ENCODE measurements around the gene GPM6B.

The GPM6B gene

DNA sequence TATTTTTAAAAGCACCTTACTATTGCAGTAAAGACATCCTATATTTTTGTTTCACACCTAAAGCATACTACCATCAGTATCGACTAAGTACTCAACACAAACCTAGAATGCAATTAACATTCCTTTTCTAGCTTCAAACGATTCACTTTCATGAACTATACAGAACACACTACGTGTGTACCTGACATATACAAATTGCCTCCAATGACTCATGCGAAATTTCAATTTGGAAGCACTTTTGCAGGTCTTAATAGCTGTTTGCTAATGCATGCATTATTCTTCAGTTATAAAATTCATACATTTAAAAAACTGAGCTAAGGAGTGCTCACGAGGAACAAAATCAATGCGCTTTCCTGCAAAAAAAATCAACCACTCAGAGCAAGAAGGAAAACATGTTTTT is 19.7 kb upstream of the GPM6B start:
- Histone ChIP-seq H2AFZ (ENCODE audit: low read length) (no peak overlapping the region), H2BK120ac (ENCODE audit: low read depth, low read length) (no peak overlapping the region), H3K36me3 (replicated peaks in 1 of 2; ENCODE audit: control insufficient read depth in 2 of 2, insufficient read depth in 2 of 2, low read length in 2 of 2) (no peaks in the 10 kb centered on the region), H3K14ac (ENCODE audit: low read length) (no peak overlapping the region), H4K8ac (ENCODE audit: low read depth, low read length) (no peak overlapping the region), H2AK5ac (ENCODE audit: low read depth, low read length) (no peak overlapping the region), H3K9me3 (replicated peaks in 1 of 2; ENCODE audit: control insufficient read depth in 2 of 2, insufficient read depth in 1 of 2, low read depth in 1 of 2, low read length in 2 of 2) (no peaks in the 10 kb centered on the region), H3K4me1 (ENCODE audit: control insufficient read depth in 2 of 2, insufficient read depth in 1 of 2, low read depth in 1 of 2, low read length in 2 of 2) (peaks cover 7 to 35% of the 10 kb centered on the region in 2 donors), H3K23ac (ENCODE audit: low read depth, low read length, poor library complexity) (no peak overlapping the region), H2BK5ac (ENCODE audit: low read length) (no peak overlapping the region), H3K4me3 (ENCODE audit: low read length in 2 of 2) (no peak overlapping the region), H3K27me3 (ENCODE audit: control insufficient read depth in 3 of 3, insufficient read depth in 3 of 3, low read depth in 1 of 3, low read length in 3 of 3) (no peaks in the 10 kb centered on the region), H3K4me2 (ENCODE audit: insufficient read depth, low read length, poor library complexity, severe bottlenecking) (no peak overlapping the region), H3K27ac (replicated peaks; ENCODE audit: low read length) (no peak overlapping the region), H2BK15ac (ENCODE audit: low read length) (no peak overlapping the region), H3K18ac (ENCODE audit: low read length) (no peak overlapping the region), H3K9ac (ENCODE audit: low read depth, low read length, poor library complexity) (no peak overlapping the region), H3K79me1 (ENCODE audit: low read depth, low read length) (peaks cover 1% of the 10 kb centered on the region), H4K91ac (ENCODE audit: low read depth, low read length, poor library complexity) (no peak overlapping the region), H3K4ac (ENCODE audit: low read length) (no peak overlapping the region), H2BK12ac (ENCODE audit: low read length) (no peak overlapping the region)
- no peak for DNase-seq (ENCODE audit: low spot score)
- no CpG with 5 or more reads among the region's 6 CpGs for WGBS, 2 donors (ENCODE audit: extremely low coverage in 2 of 2, insufficient read length in 2 of 2, insufficient replicate concordance in 1 of 2)

DNA sequence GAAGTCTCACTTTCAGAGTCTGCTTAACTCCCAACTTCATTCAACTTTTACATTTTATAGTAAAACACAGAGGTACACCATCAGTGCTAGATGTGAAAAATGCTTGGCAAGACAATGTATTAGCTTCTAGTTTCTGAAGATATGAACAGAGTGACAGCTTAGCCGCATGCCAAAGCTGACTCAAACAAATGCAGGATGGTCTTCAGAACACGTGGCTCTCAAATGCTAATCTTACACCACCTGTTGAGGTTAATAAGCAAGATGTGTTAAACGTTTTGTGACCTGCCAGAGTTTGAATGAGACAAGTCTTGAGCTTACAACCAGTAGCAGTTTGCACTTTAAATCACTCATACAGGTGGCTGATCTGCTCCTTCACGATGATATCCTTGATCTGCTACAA is 18.9 kb upstream of the GPM6B start:
- Histone ChIP-seq H3K23ac (ENCODE audit: low read depth, low read length, poor library complexity) (no peak overlapping the region), H3K4ac (ENCODE audit: low read length) (no peak overlapping the region), H2BK12ac (ENCODE audit: low read length) (no peak overlapping the region), H3K4me2 (ENCODE audit: insufficient read depth, low read length, poor library complexity, severe bottlenecking) (no peak overlapping the region), H3K27ac (replicated peaks; ENCODE audit: low read length) (no peak overlapping the region), H3K9ac (ENCODE audit: low read depth, low read length, poor library complexity) (no peak overlapping the region), H4K8ac (ENCODE audit: low read depth, low read length) (no peak overlapping the region), H3K36me3 (replicated peaks in 1 of 2; ENCODE audit: control insufficient read depth in 2 of 2, insufficient read depth in 2 of 2, low read length in 2 of 2) (no peaks in the 10 kb centered on the region), H2BK15ac (ENCODE audit: low read length) (no peak overlapping the region), H4K91ac (ENCODE audit: low read depth, low read length, poor library complexity) (no peak overlapping the region), H3K4me1 (ENCODE audit: control insufficient read depth in 2 of 2, insufficient read depth in 1 of 2, low read depth in 1 of 2, low read length in 2 of 2) (peaks cover 7 to 35% of the 10 kb centered on the region in 2 donors), H3K14ac (ENCODE audit: low read length) (no peak overlapping the region), H3K27me3 (ENCODE audit: control insufficient read depth in 3 of 3, insufficient read depth in 3 of 3, low read depth in 1 of 3, low read length in 3 of 3) (no peaks in the 10 kb centered on the region), H2BK5ac (ENCODE audit: low read length) (no peak overlapping the region), H2BK120ac (ENCODE audit: low read depth, low read length) (no peak overlapping the region), H3K9me3 (replicated peaks in 1 of 2; ENCODE audit: control insufficient read depth in 2 of 2, insufficient read depth in 1 of 2, low read depth in 1 of 2, low read length in 2 of 2) (no peaks in the 10 kb centered on the region), H2AK5ac (ENCODE audit: low read depth, low read length) (no peak overlapping the region), H3K4me3 (ENCODE audit: low read length in 2 of 2) (no peak overlapping the region), H2AFZ (ENCODE audit: low read length) (no peak overlapping the region), H3K79me1 (ENCODE audit: low read depth, low read length) (peaks cover 1% of the 10 kb centered on the region), H3K18ac (ENCODE audit: low read length) (no peak overlapping the region)
- DNase-seq (ENCODE audit: low spot score) = no peak
- WGBS, 2 donors (ENCODE audit: extremely low coverage in 2 of 2, insufficient read length in 2 of 2, insufficient replicate concordance in 1 of 2) = no CpG with 5 or more reads among the region's 4 CpGs

DNA sequence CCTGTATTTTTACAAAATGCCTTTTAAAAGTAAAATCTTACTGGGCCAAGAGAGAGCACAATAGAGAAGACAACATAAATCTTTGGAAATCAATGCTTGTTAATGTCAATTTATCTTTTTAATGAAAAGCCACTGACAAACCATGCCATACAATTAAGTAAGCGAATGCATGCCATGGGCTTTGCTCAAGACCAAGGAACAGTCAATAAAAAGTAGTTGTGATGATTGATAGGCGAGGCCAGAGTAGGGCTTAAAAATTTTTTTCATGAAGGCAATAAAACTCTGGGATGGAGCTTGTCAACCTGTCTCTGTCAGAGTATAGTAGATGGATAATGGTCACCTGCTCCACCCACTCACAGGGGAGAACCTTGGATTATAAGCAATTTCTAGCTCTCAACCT is 17.5 kb upstream of the GPM6B start:
- Histone ChIP-seq H3K18ac (ENCODE audit: low read length) (no peak overlapping the region), H4K91ac (ENCODE audit: low read depth, low read length, poor library complexity) (no peak overlapping the region), H3K4me3 (ENCODE audit: low read length in 2 of 2) (no peak overlapping the region), H2BK120ac (ENCODE audit: low read depth, low read length) (no peak overlapping the region), H3K4ac (ENCODE audit: low read length) (no peak overlapping the region), H2BK12ac (ENCODE audit: low read length) (no peak overlapping the region), H3K4me2 (ENCODE audit: insufficient read depth, low read length, poor library complexity, severe bottlenecking) (no peak overlapping the region), H3K9me3 (replicated peaks in 1 of 2; ENCODE audit: control insufficient read depth in 2 of 2, insufficient read depth in 1 of 2, low read depth in 1 of 2, low read length in 2 of 2) (no peaks in the 10 kb centered on the region), H3K23ac (ENCODE audit: low read depth, low read length, poor library complexity) (no peak overlapping the region), H4K8ac (ENCODE audit: low read depth, low read length) (no peak overlapping the region), H3K79me1 (ENCODE audit: low read depth, low read length) (peaks cover 1% of the 10 kb centered on the region), H2AK5ac (ENCODE audit: low read depth, low read length) (no peak overlapping the region), H3K4me1 (ENCODE audit: control insufficient read depth in 2 of 2, insufficient read depth in 1 of 2, low read depth in 1 of 2, low read length in 2 of 2) (peaks cover 9 to 25% of the 10 kb centered on the region in 2 donors), H2BK15ac (ENCODE audit: low read length) (no peak overlapping the region), H3K27ac (replicated peaks; ENCODE audit: low read length) (no peak overlapping the region), H2AFZ (ENCODE audit: low read length) (no peak overlapping the region), H3K9ac (ENCODE audit: low read depth, low read length, poor library complexity) (no peak overlapping the region), H3K14ac (ENCODE audit: low read length) (no peak overlapping the region), H3K36me3 (replicated peaks in 1 of 2; ENCODE audit: control insufficient read depth in 2 of 2, insufficient read depth in 2 of 2, low read length in 2 of 2) (no peaks in the 10 kb centered on the region), H3K27me3 (ENCODE audit: control insufficient read depth in 3 of 3, insufficient read depth in 3 of 3, low read depth in 1 of 3, low read length in 3 of 3) (no peaks in the 10 kb centered on the region), H2BK5ac (ENCODE audit: low read length) (no peak overlapping the region)
- DNase-seq (ENCODE audit: low spot score) = no peak
- WGBS, 2 donors (ENCODE audit: extremely low coverage in 2 of 2, insufficient read length in 2 of 2, insufficient replicate concordance in 1 of 2) = no CpG with 5 or more reads among the region's 2 CpGs

DNA sequence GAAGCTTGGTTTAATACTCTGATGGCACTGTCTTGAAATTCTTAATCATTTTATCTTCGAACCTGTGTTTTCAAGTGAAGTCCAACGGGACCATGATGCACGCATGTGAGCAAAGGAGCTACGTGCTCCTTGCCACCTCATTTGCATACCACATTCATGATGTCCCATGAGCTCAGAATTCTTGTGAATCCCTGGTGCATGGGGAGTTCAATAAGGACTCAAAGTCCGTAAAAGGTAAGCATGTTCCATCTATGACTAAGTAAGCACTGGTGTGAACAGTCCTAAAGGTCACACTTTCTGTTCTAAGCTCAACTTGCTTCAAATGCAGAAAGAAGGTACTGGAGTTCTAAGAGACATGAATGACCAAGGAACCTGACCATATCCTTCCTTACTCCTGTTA is 13.1 kb upstream of the GPM6B start:
- H2BK120ac ChIP-seq (ENCODE audit: low read depth, low read length) = no peak overlapping the region
- no peak overlapping the region for H4K8ac ChIP-seq (ENCODE audit: low read depth, low read length)
- no peak overlapping the region for H2BK5ac ChIP-seq (ENCODE audit: low read length)
- peaks cover 0 to 2% of the 10 kb centered on the region in 2 donors for H3K4me1 ChIP-seq (ENCODE audit: control insufficient read depth in 2 of 2, insufficient read depth in 1 of 2, low read depth in 1 of 2, low read length in 2 of 2)
- H3K14ac ChIP-seq (ENCODE audit: low read length) = no peak overlapping the region
- no peak overlapping the region for H2BK12ac ChIP-seq (ENCODE audit: low read length)
- H3K9ac ChIP-seq (ENCODE audit: low read depth, low read length, poor library complexity) = no peak overlapping the region
- DNase-seq (ENCODE audit: low spot score) = no peak
- H3K4me3 ChIP-seq (ENCODE audit: low read length in 2 of 2) = no peak overlapping the region
- no peak overlapping the region for H3K23ac ChIP-seq (ENCODE audit: low read depth, low read length, poor library complexity)
- no peak overlapping the region for H3K4me2 ChIP-seq (ENCODE audit: insufficient read depth, low read length, poor library complexity, severe bottlenecking)
- no peaks in the 10 kb centered on the region for H3K79me1 ChIP-seq (ENCODE audit: low read depth, low read length)
- H2AFZ ChIP-seq (ENCODE audit: low read length) = no peak overlapping the region
- H2BK15ac ChIP-seq (ENCODE audit: low read length) = no peak overlapping the region
- H2AK5ac ChIP-seq (ENCODE audit: low read depth, low read length) = no peak overlapping the region
- no CpG with 5 or more reads among the region's 5 CpGs for WGBS, 2 donors (ENCODE audit: extremely low coverage in 2 of 2, insufficient read length in 2 of 2, insufficient replicate concordance in 1 of 2)
- no peak overlapping the region for H3K18ac ChIP-seq (ENCODE audit: low read length)
- H3K27me3 ChIP-seq (ENCODE audit: control insufficient read depth in 3 of 3, insufficient read depth in 3 of 3, low read depth in 1 of 3, low read length in 3 of 3) = no peaks in the 10 kb centered on the region
- H4K91ac ChIP-seq (ENCODE audit: low read depth, low read length, poor library complexity) = no peak overlapping the region
- H3K27ac ChIP-seq (replicated peaks; ENCODE audit: low read length) = no peak overlapping the region
- peaks cover 0 to 37% of the 10 kb centered on the region in 2 donors for H3K36me3 ChIP-seq (replicated peaks in 1 of 2; ENCODE audit: control insufficient read depth in 2 of 2, insufficient read depth in 2 of 2, low read length in 2 of 2)
- H3K9me3 ChIP-seq (replicated peaks in 1 of 2; ENCODE audit: control insufficient read depth in 2 of 2, insufficient read depth in 1 of 2, low read depth in 1 of 2, low read length in 2 of 2) = no peaks in the 10 kb centered on the region
- no peak overlapping the region for H3K4ac ChIP-seq (ENCODE audit: low read length)

Data from neuronal stem cell (in vitro differentiated cells).